ENCODE measurements around the gene HMCES. TPM values are rescaled to one million over a fixed set of nuclear protein-coding genes. Genes with fewer than 3 reads are reported as not detected.

The HMCES gene
- total and polyA plus RNA-seq, 2 of the 13 experiments (the other 11 are each of a cell fraction or from before 2014, with no cell fraction given) = 16.1 to 37.5 TPM

- TF ChIP-seq ARID4A (CRISPR knock-in tag; IDR thresholded peaks at IDR 0.05; ENCODE audit: borderline replicate concordance) = 0 out of 2 replicates have a peak, but pooled peaks have one; percentile 24
- peak; percentile 49; the same call in 1 of the 2 replicates for TF ChIP-seq HDAC2 (CRISPR knock-in tag; IDR thresholded peaks at IDR 0.05)
- TF ChIP-seq ZNF3 (CRISPR knock-in tag; IDR thresholded peaks at IDR 0.05) = no peak
- TF ChIP-seq HDAC6 (IDR thresholded peaks at IDR 0.05; ENCODE audit: low read depth, low read length) = no peak
- TF ChIP-seq MAX (IDR thresholded peaks at IDR 0.05) = peak; percentile 10; the same call in 1 of the 2 replicates
- no peak; the same call in 1 of the 2 replicates for TF ChIP-seq E2F1 (CRISPR knock-in tag; IDR thresholded peaks at IDR 0.05)
- TF ChIP-seq ZNF629 (CRISPR knock-in tag; conservative IDR thresholded peaks at IDR 0.05) = no peak
- TF ChIP-seq THAP7 (CRISPR knock-in tag; IDR thresholded peaks at IDR 0.05) = 0 out of 2 replicates have a peak, but pooled peaks have one; percentile 41
- TF ChIP-seq CEBPB (IDR thresholded peaks at IDR 0.05; ENCODE audit: borderline replicate concordance, low read depth, low read length) = peak; percentile 76; the same call in 1 of the 2 replicates
- no peak for TF ChIP-seq ZNF576 (CRISPR knock-in tag; IDR thresholded peaks at IDR 0.05)
- 0 out of 2 replicates have a peak, but pooled peaks have one; percentile 70 for TF ChIP-seq ZBTB4 (CRISPR knock-in tag; IDR thresholded peaks at IDR 0.05; ENCODE audit: borderline replicate concordance)
- no peak for TF ChIP-seq ZNF577 (CRISPR knock-in tag; IDR thresholded peaks at IDR 0.05; ENCODE audit: borderline replicate concordance, low read depth)
- TF ChIP-seq RFXANK (CRISPR knock-in tag; IDR thresholded peaks at IDR 0.05) = no peak
- no peak for TF ChIP-seq ZNF678 (CRISPR knock-in tag; IDR thresholded peaks at IDR 0.05)
- TF ChIP-seq ATM (IDR thresholded peaks at IDR 0.05; ENCODE audit: borderline replicate concordance) = no peak
- no peak for TF ChIP-seq MEIS1 (CRISPR knock-in tag; IDR thresholded peaks at IDR 0.05; ENCODE audit: borderline replicate concordance)
- peak; percentile 55; the same call in 1 of the 2 replicates for TF ChIP-seq TFAP4 (IDR thresholded peaks at IDR 0.05; ENCODE audit: borderline replicate concordance, low read depth)
These were observed 35.2 kb downstream of the HMCES start (continued) for GRCh38 chr3:129313665-129314385.
